Heart left ventricle (tissue), 16 donors: ENCODE measurements around the gene ODF4. TPM values are rescaled to one million over a fixed set of nuclear protein-coding genes. Genes with fewer than 3 reads are reported as not detected.

Experiments
- ATAC-seq, 4 donors: fragments of 200-7000 bp; cut with Tn5 transposase; one replicate each; pipeline ENCODE4 v1.9.1; 2020 to 2022; ENCODE audit warnings: moderate library complexity in 4 of 4, mild to moderate bottlenecking in 3 of 4, moderate number of reproducible peaks in 1 of 4
- DNase-seq, 5 donors: peaks; one replicate each; pipeline ENCODE4 v3.0.0-alpha.2; 2020
- H3K27ac ChIP-seq, 12 donors: fragments of 200-600 bp; sonication (generic) in 4 of 12; one replicate each; pipeline versions ENCODE4 v1.5.0 to v1.8.0; 2016 to 2022; ENCODE audit warnings: mild to moderate bottlenecking in 2 of 12
- H3K27me3 ChIP-seq, 9 donors: fragments of 200-600 bp; sonication (generic) in 2 of 9; one replicate each; pipeline versions ENCODE4 v1.5.1 to v1.8.0; 2016 to 2022; ENCODE audit warnings: mild to moderate bottlenecking in 3 of 9
- H3K36me3 ChIP-seq, 9 donors: fragments of 200-600 bp; sonication (generic) in 2 of 9; one replicate each; pipeline versions ENCODE4 v1.5.0 to v1.8.0; 2018 to 2022; ENCODE audit warnings: mild to moderate bottlenecking in 2 of 9
- H3K4me1 ChIP-seq, 12 donors: fragments of 200-600 bp; sonication (generic) in 4 of 12; one replicate each; pipeline versions ENCODE4 v1.5.0 to v1.8.0; 2016 to 2022; ENCODE audit warnings: mild to moderate bottlenecking in 3 of 12
- H3K4me3 ChIP-seq, 12 donors: fragments of 200-600 bp; sonication (generic) in 4 of 12; one replicate each; pipeline versions ENCODE4 v1.5.0 to v1.8.0; 2017 to 2022; ENCODE audit warnings: mild to moderate bottlenecking in 9 of 12, moderate library complexity in 4 of 12
- H3K9me3 ChIP-seq, 12 donors: fragments of 200-600 bp; sonication (generic) in 4 of 12; one replicate each; pipeline versions ENCODE4 v1.5.0 to v1.8.0; 2016 to 2022; ENCODE audit warnings: mild to moderate bottlenecking in 1 of 12
- POLR2A ChIP-seq, 2 donors: fragments of 450-650 bp; IDR thresholded peaks; one replicate each; pipeline ENCODE4 v1.6.1; 2017; ENCODE audit warnings: antibody characterized with exemption in 2 of 2, mild to moderate bottlenecking in 2 of 2, moderate library complexity in 2 of 2
- WGBS, 4 donors: extraction: QIAGEN DNeasy Blood & Tissue Kit in 2 of 4; methylation state at CpG; one replicate each; pipeline versions ENCODE4 v1.1.5 to v1.1.7; 2013 to 2018; 5-methylcytosine and 5-hydroxymethylcytosine counted together
- intact Hi-C, 10 donors: fragments of 100-400 bp; cut with DNase I; formaldehyde crosslinking; loops; one replicate each; pipeline versions ENCODE4 v1.11.1 to v1.14.2; 2022
- polyA plus RNA-seq, 2 donors: library from polyadenylated mRNA; stranded (reverse); fragments of 200-250 nt; gene quantifications; one replicate each; pipeline ENCODE4 v1.2.3, GENCODE V29; 2013
- total RNA-seq, 9 donors: library from RNA; depleted of rRNA in 2 of 9; stranded (reverse); fragments of >200 nt in 2 of 9; fragmentation: NEBNext Ultra II Directional in 3 of 9; extraction: Animal tissue kit (Norgen Biotek cat#: 25700) in 3 of 9; gene quantifications; one replicate each; pipeline versions ENCODE4 v1.1.0 to v1.2.4, GENCODE V29; 2016 to 2023
- TF ChIP-seq, protein P1 (sequence below), 12 donors: fragments of 200-600 bp; sonication (generic) in 4 of 12; IDR thresholded peaks; one replicate each; pipeline versions ENCODE4 v1.5.0 to v1.8.0; 2018 to 2022; ENCODE audit warnings: antibody characterized with exemption in 12 of 12, mild to moderate bottlenecking in 5 of 12
- donor health status: ischemic (EF 13 %, LVEDD 7.1; RV severe dilation, severe dysfunction).
- donor health status: healthy with polysubstance abuse.
- donor health status: DM: no; HTN: yes; CAD: no.
- donor health status: DM: no; HTN: no; CAD: no.
- donor health status: ischemic (EF 25% LVEDD 6.9; RV normal size, moderate dysfunction).
- donor health status: ischemic (EF 25% LVEDD 5.7; RV mildly dilated, moderate dysfunction).
- donor health status: healthy.
- donor health status: DM: yes; HTN: yes; CAD: no.
- donor health status: ischemic (EF 35%, LVEDD 5.7; RV mildly dilated, moderate dysfunction).
- donor health status: nonischemic (EF 11% LVEDD 7.7; RV severe dilation, severe dysfunction).
- donor health status: DM: yes; HTN: yes; CAD: no.
- donor health status: PGD.
- donor health status: ischemic (EF 29% LVEDD 5.4; RV normal size, mild dysfunction).
- donor health status: nonischemic (EF 23%, LVEDD 6.1; RV moderate dilation, normal function).

The ODF4 gene
- total and polyA plus RNA-seq, 11 donors: not detected

DNA sequence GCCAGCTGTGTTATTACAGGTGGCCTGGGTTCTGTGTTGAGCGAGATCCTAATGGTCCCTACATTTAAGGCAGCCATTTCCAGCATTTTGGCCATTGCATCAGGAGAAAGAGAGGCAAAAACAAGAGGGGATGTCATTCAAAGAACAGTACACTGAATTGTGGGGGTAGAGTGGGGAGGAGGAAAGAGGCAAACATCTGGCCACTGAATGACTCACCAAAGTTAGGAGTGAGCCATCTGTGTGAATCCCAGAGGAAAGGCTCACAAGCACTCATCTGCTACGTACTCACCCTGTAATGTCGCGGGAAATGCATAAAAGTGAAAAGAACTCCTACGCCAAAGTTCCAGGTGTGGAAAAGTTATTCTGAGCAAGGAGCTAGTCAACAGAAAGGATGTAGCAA is 20.1 kb downstream of the ODF4 start:
- intact Hi-C loops: loop anchor here in 3 of 10 donors (5.0 kb wide), 2 partner anchors 32 to 47 kb away; partner anchors contain the start of gene ARHGEF15 (in 2 of the 3)

GRCh38 chr17:8360260-8360659 is 20.6 kb downstream of the ODF4 start:
- no peaks in the 10 kb centered on the region for H3K27me3 ChIP-seq
- H3K36me3 ChIP-seq: peaks cover 0 to 13% (median 5%) of the 10 kb centered on the region in 9 donors
- WGBS, 4 donors: 39 to 50% (median 46%) methylated on average over 3 of the region's 3 CpGs
- DNase-seq: no peak
- H3K4me1 ChIP-seq: peaks cover 0 to 53% (median 28%) of the 10 kb centered on the region in 12 donors
- H3K4me3 ChIP-seq: peak overlapping the region in 2 of 12 donors; percentile 2 to 4
- H3K9me3 ChIP-seq: no peaks in the 10 kb centered on the region
- peak in 1 of 4 donors; percentile 27 for ATAC-seq
- peak overlapping the region; percentile 21 to 89 (median 70) for H3K27ac ChIP-seq
- TF ChIP-seq, protein P1, sequence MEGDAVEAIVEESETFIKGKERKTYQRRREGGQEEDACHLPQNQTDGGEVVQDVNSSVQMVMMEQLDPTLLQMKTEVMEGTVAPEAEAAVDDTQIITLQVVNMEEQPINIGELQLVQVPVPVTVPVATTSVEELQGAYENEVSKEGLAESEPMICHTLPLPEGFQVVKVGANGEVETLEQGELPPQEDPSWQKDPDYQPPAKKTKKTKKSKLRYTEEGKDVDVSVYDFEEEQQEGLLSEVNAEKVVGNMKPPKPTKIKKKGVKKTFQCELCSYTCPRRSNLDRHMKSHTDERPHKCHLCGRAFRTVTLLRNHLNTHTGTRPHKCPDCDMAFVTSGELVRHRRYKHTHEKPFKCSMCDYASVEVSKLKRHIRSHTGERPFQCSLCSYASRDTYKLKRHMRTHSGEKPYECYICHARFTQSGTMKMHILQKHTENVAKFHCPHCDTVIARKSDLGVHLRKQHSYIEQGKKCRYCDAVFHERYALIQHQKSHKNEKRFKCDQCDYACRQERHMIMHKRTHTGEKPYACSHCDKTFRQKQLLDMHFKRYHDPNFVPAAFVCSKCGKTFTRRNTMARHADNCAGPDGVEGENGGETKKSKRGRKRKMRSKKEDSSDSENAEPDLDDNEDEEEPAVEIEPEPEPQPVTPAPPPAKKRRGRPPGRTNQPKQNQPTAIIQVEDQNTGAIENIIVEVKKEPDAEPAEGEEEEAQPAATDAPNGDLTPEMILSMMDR (IDR thresholded peaks at IDR 0.05): no peak
- TF ChIP-seq POLR2A (IDR thresholded peaks at IDR 0.05): no peak
- intact Hi-C loops: loop anchor here in 3 of 10 donors (5.0 kb wide), 2 partner anchors 33 to 48 kb away; partner anchors contain the start of gene ARHGEF15 (in 2 of the 3)

More for the DNA sequence above, 20.1 kb downstream of the ODF4 start:
- Histone ChIP-seq H3K9me3 (no peaks in the 10 kb centered on the region), H3K27ac (peak overlapping the region; percentile 37 to 89 (median 70)), H3K4me3 (peak overlapping the region in 2 of 12 donors; percentile 2 to 4), H3K27me3 (no peaks in the 10 kb centered on the region), H3K4me1 (peaks cover 0 to 53% (median 27%) of the 10 kb centered on the region in 12 donors), H3K36me3 (peaks cover 0 to 10% (median 5%) of the 10 kb centered on the region in 9 donors)
- TF ChIP-seq, protein P1 (IDR thresholded peaks at IDR 0.05): no peak
- no peak for TF ChIP-seq POLR2A (IDR thresholded peaks at IDR 0.05)
- DNase-seq (peak in 1 of 5 donors; percentile 39), ATAC-seq (peak; percentile 60 to 95 (median 90))
- 43 to 65% (median 47%) methylated on average over 5 of the region's 5 CpGs for WGBS, 4 donors

GRCh38 chr17:8360751-8361150 is 21.1 kb downstream of the ODF4 start:
- H3K9me3 ChIP-seq: no peaks in the 10 kb centered on the region
- no peak for ATAC-seq
- no peak overlapping the region for H3K4me3 ChIP-seq
- intact Hi-C loops: loop anchor here in 3 of 10 donors (5.0 kb wide), 2 partner anchors 33 to 48 kb away; partner anchors contain the start of gene ARHGEF15 (in 2 of the 3)
- TF ChIP-seq, protein P1 (IDR thresholded peaks at IDR 0.05): no peak
- TF ChIP-seq POLR2A (IDR thresholded peaks at IDR 0.05): no peak
- H3K36me3 ChIP-seq: peaks cover 0 to 13% (median 5%) of the 10 kb centered on the region in 9 donors
- no peak for DNase-seq
- peak overlapping the region; percentile 21 to 89 (median 70) for H3K27ac ChIP-seq
- peaks cover 0 to 54% (median 33%) of the 10 kb centered on the region in 12 donors for H3K4me1 ChIP-seq
- no peaks in the 10 kb centered on the region for H3K27me3 ChIP-seq
- WGBS, 4 donors: 47 to 56% (median 55%) methylated on average over 3 of the region's 3 CpGs

DNA sequence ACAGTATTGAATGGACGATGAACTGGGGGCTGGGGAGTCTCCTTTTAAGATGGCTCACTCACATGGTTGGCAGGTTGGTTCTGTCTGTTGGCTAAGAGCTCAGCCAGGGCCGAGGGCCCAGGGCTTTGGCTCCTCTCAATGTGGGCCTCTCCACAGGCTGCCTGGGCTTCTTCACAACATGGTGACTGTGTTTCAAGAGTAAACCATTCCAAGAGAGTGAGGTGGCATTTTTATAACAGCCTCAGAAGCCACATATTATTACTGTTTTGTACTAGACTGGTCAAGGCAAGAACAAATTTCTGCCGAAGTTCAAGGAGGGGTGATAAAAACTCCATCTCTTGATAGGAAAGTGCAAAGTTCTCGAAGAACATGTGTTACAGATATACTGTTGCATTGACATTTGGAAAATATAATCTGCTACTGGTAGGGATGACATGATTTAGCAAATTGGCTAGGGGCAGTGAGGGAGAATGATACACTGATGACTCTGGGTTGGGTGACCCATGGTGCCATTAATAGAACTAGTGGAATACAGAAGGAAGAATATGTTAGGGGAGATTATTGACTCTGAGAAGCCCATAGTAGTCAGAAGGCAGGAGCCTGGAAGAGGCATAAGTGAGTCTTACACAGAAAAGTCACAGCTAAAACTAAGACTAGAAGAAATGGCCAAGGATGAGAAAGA is 23.2 kb downstream of the ODF4 start:
- DNase-seq (no peak), ATAC-seq (peak in 1 of 4 donors; percentile 11)
- Histone ChIP-seq H3K9me3 (no peaks in the 10 kb centered on the region), H3K27me3 (no peaks in the 10 kb centered on the region), H3K36me3 (peaks cover 0 to 18% (median 5%) of the 10 kb centered on the region in 9 donors), H3K27ac (peak overlapping the region in 8 of 12 donors; percentile 13 to 87 (median 36)), H3K4me3 (no peak overlapping the region), H3K4me1 (peaks cover 0 to 68% (median 44%) of the 10 kb centered on the region in 12 donors)
- TF ChIP-seq POLR2A (IDR thresholded peaks at IDR 0.05): no peak
- TF ChIP-seq, protein P1 (IDR thresholded peaks at IDR 0.05): no peak
- WGBS, 4 donors: 75 to 91% (median 84%) methylated on average over 4 of the region's 4 CpGs
- intact Hi-C loops: loop anchor here in 3 of 10 donors (5.0 kb wide), 2 partner anchors 35 to 50 kb away; partner anchors contain the start of gene ARHGEF15 (in 2 of the 3)
